SU-DHL-6 (cell line): ENCODE measurements around the gene TMEM45B.

Source experiments
- H2AFZ ChIP-seq: fragments of 200-600 bp; sonication (generic); 2 replicates; pipeline ENCODE4 v1.6.1; 2014; ENCODE audit warnings: low read depth, mild to moderate bottlenecking, moderate library complexity, mixed read lengths, antibody characterized with exemption, low read length; ENCODE audit not compliant: severe bottlenecking
- H3F3A ChIP-seq: fragments of 200-600 bp; shearing (Covaris generic); 2 replicates; pipeline ENCODE4 v1.6.0; 2016; ENCODE audit warnings: antibody characterized with exemption, mild to moderate bottlenecking; ENCODE audit not compliant: insufficient read depth
- H3K27ac ChIP-seq: fragments of 200-600 bp; sonication (generic); 2 replicates; pipeline ENCODE4 v1.5.1; 2016; ENCODE audit warnings: low read depth, mild to moderate bottlenecking, low read length, moderate library complexity, mixed read lengths
- H3K27me3 ChIP-seq: fragments of 200-600 bp; sonication (generic), shearing (Covaris generic); 2 replicates; pipeline ENCODE4 v1.6.0; 2014; ENCODE audit warnings: mild to moderate bottlenecking, low read length
- H3K36me3 ChIP-seq: fragments of 200-600 bp; sonication (generic); 2 replicates; pipeline ENCODE4 v1.6.1; 2014; ENCODE audit warnings: mild to moderate bottlenecking, low read length, mixed read lengths
- H3K4me2 ChIP-seq: fragments of 300-600, 200-600 bp; shearing (Covaris generic), sonication (generic); 2 replicates; pipeline ENCODE4 v1.6.0; 2014; ENCODE audit warnings: low read length, low read depth, mild to moderate bottlenecking; ENCODE audit not compliant: poor library complexity, severe bottlenecking
- H3K4me3 ChIP-seq: fragments of 200-600 bp; sonication (generic); 2 replicates; pipeline ENCODE4 v1.5.1; 2014; ENCODE audit warnings: antibody characterized with exemption, low read length, mild to moderate bottlenecking, mixed read lengths; ENCODE audit not compliant: insufficient read depth, poor library complexity, severe bottlenecking
- H3K79me2 ChIP-seq: fragments of 200-600 bp; sonication (generic); 2 replicates; pipeline ENCODE4 v1.6.1; 2014; ENCODE audit warnings: mild to moderate bottlenecking, low read length, moderate library complexity; ENCODE audit not compliant: insufficient read depth
- H3K9ac ChIP-seq: fragments of 200-600 bp; sonication (generic); 2 replicates; pipeline ENCODE4 v1.7.0; 2014; ENCODE audit warnings: mild to moderate bottlenecking, low read length
- H3K9me2 ChIP-seq: fragments of 200-600 bp; sonication (generic); replicated peaks from 2 replicates; pipeline ENCODE4 v1.6.1; 2014; ENCODE audit warnings: low read length; ENCODE audit not compliant: insufficient read depth
- H3K9me3 ChIP-seq: fragments of 200-600 bp; sonication (generic); 2 replicates; pipeline ENCODE4 v1.6.1; 2014; ENCODE audit warnings: low read length, mixed read lengths; ENCODE audit not compliant: insufficient read depth
- H4K20me1 ChIP-seq: fragments of 200-600 bp; sonication (generic); 2 replicates; pipeline ENCODE4 v1.6.1; 2014; ENCODE audit warnings: low read depth, mild to moderate bottlenecking, antibody characterized with exemption, low read length, moderate library complexity, mixed read lengths
- CTCF ChIP-seq: fragments of 200-600 bp; sonication (generic); IDR thresholded peaks from one replicate; pipeline ENCODE4 v1.5.1; 2017; ENCODE audit warnings: antibody characterized with exemption, mild to moderate bottlenecking, low read length, moderate library complexity; ENCODE audit not compliant: insufficient read depth, poor library complexity, severe bottlenecking
- EZH2phosphoT487 ChIP-seq: fragments of 200-600 bp; sonication (generic), shearing (Covaris generic); conservative IDR thresholded peaks from 2 replicates; pipeline ENCODE4 v1.6.1; 2018; ENCODE audit warnings: mild to moderate bottlenecking, antibody characterized with exemption, low read length, moderate library complexity, mixed read lengths

The TMEM45B gene

DNA sequence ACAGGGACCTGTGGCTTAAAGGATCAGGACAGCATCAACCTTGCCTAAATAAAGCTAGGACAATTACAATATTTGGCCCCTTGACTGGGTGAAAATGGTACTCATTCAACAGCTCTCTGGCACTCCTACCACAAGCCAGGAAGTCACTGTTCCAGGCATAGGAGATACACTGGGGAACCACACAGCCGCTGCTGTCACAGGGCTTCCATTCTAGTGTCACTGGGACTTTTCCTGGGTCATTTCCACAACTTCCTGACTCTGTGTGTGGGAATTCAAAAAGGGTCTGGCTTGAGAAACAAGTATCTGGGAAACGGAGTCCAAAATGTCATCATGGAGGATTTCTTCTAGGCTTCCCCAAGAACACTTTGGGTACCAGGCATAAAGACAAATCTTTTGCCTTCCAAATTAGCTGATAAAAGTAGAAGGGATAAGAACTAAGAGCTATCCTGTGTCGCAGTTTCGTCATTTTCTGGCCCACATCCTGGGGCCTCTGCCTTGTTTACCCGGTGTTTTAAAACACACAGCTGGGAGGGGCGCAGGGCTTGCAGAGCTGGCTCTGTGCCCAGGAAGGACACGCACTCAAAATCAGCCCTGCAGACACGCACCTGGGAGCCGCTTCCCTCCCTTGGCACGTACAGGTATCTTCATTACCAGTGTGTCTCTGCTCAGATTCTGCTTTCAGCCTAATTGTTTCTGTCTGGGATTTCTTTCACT, 38.0 kb downstream of the TMEM45B start:
- no peak for TF ChIP-seq EZH2phosphoT487
- TF ChIP-seq CTCF: no peak
- Histone ChIP-seq H3K9ac (no peak overlapping the region), H3K27me3 (no peaks in the 10 kb centered on the region), H3K27ac (no peak overlapping the region), H3K9me3 (no peaks in the 10 kb centered on the region), H2AFZ (no peak overlapping the region), H3K4me3 (no peak overlapping the region), H3K9me2 (no peaks in the 10 kb centered on the region), H3F3A (no peaks in the 10 kb centered on the region), H3K4me2 (no peak overlapping the region), H3K36me3 (no peaks in the 10 kb centered on the region), H3K79me2 (no peaks in the 10 kb centered on the region), H4K20me1 (no peaks in the 10 kb centered on the region)

- no peaks in the 10 kb centered on the region for H3F3A ChIP-seq
- no peaks in the 10 kb centered on the region for H3K36me3 ChIP-seq
- no peaks in the 10 kb centered on the region for H3K27me3 ChIP-seq
- no peak overlapping the region for H3K27ac ChIP-seq
- H3K9me2 ChIP-seq: no peaks in the 10 kb centered on the region
- H3K9me3 ChIP-seq: no peaks in the 10 kb centered on the region
- H3K4me3 ChIP-seq: no peak overlapping the region
- H3K4me2 ChIP-seq: no peak overlapping the region
- H2AFZ ChIP-seq: no peak overlapping the region
- H3K9ac ChIP-seq: no peak overlapping the region
- no peaks in the 10 kb centered on the region for H3K79me2 ChIP-seq
- TF ChIP-seq CTCF (no peak), EZH2phosphoT487 (no peak)
- H4K20me1 ChIP-seq: no peaks in the 10 kb centered on the region
Measured at GRCh38 chr11:129854232-129854805, 38.7 kb downstream of the TMEM45B start.

DNA sequence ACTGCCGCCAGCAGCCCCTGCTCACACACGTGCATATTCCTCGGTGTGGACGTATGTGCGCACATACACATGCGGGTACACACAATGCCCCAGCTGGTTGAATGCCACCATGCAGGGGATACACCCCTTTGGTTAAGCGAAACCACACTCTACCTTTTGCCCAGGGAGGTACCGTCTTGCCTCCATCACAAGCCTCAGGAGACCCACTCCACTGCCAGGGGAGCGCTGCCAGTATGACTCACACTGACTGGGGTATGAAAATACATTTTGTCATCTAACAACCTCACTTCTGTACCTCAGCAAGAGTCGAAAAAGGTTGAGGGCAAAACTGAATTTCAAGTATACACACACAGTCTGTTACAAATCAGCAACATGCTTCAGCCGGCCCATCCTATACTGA, 39.4 kb downstream of the TMEM45B start:
- no peaks in the 10 kb centered on the region for H3K9me3 ChIP-seq
- H3K4me3 ChIP-seq: no peak overlapping the region
- no peak overlapping the region for H3K4me2 ChIP-seq
- no peaks in the 10 kb centered on the region for H3K27me3 ChIP-seq
- no peaks in the 10 kb centered on the region for H3K9me2 ChIP-seq
- H3K27ac ChIP-seq: no peak overlapping the region
- no peaks in the 10 kb centered on the region for H3F3A ChIP-seq
- no peak overlapping the region for H2AFZ ChIP-seq
- H4K20me1 ChIP-seq: no peaks in the 10 kb centered on the region
- no peak overlapping the region for H3K9ac ChIP-seq
- no peaks in the 10 kb centered on the region for H3K36me3 ChIP-seq
- H3K79me2 ChIP-seq: no peaks in the 10 kb centered on the region
- TF ChIP-seq EZH2phosphoT487: no peak
- TF ChIP-seq CTCF: no peak
